ENCODE measurements around the gene GTF2H4. TPM values are rescaled to one million over a fixed set of nuclear protein-coding genes. Genes with fewer than 3 reads are reported as not detected.

GTF2H4 gene
- total RNA-seq, 4 donors from 2014 or later: 27.4 to 96.6 (median 65.2) TPM; not detected in 1

GRCh38 chr6:30942338-30943060, 34.5 kb downstream of the GTF2H4 start:
- Histone ChIP-seq H3K4me1 (no peaks in the 10 kb centered on the region), H3K36me3 (no peaks in the 10 kb centered on the region), H3K27ac (no peak overlapping the region), H3K27me3 (no peaks in the 10 kb centered on the region), H3K4me3 (no peak overlapping the region), H3K9me3 (no peaks in the 10 kb centered on the region)
- intact Hi-C loops (cut with DNase I; ENCODE audit: low total_unique reads): no loop called here
- peak; percentile 48 to 63 for DNase-seq
- TF ChIP-seq, protein P1, sequence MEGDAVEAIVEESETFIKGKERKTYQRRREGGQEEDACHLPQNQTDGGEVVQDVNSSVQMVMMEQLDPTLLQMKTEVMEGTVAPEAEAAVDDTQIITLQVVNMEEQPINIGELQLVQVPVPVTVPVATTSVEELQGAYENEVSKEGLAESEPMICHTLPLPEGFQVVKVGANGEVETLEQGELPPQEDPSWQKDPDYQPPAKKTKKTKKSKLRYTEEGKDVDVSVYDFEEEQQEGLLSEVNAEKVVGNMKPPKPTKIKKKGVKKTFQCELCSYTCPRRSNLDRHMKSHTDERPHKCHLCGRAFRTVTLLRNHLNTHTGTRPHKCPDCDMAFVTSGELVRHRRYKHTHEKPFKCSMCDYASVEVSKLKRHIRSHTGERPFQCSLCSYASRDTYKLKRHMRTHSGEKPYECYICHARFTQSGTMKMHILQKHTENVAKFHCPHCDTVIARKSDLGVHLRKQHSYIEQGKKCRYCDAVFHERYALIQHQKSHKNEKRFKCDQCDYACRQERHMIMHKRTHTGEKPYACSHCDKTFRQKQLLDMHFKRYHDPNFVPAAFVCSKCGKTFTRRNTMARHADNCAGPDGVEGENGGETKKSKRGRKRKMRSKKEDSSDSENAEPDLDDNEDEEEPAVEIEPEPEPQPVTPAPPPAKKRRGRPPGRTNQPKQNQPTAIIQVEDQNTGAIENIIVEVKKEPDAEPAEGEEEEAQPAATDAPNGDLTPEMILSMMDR (IDR thresholded peaks at IDR 0.05): peak in 3 of 4 experiments; percentile 12 to 39 (median 23)
- no peak for TF ChIP-seq POLR2A (IDR thresholded peaks at IDR 0.05)

DNA sequence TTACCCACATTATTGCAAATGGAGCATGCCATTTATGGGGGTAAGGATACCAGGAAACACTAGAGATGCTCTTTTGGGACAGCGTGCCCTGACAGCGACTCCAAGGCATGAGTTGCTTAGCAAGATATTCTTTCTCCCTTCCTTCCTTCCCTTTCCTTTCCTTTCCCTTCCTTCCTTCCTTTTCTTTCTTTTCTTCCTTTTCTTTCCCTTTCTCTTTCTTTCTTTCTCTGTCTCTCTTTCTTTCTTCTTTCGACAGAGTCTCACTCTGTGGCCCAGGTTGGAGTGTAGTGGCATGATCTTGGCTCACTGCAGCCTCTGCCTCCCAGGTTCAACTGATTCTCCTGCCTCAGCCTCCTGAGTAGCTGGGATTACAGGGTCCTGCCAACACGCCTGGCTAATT, 36.0 kb downstream of the GTF2H4 start:
- no peak overlapping the region for H3K4me3 ChIP-seq
- intact Hi-C loops (cut with DNase I; ENCODE audit: low total_unique reads): no loop called here
- no peak for DNase-seq

GRCh38 chr6:30945281-30945680, 37.3 kb downstream of the GTF2H4 start:
- H3K4me1 ChIP-seq: no peaks in the 10 kb centered on the region
- DNase-seq: no peak
- H3K27ac ChIP-seq: no peak overlapping the region
- H3K27me3 ChIP-seq: no peaks in the 10 kb centered on the region
- no peaks in the 10 kb centered on the region for H3K36me3 ChIP-seq
- no peak overlapping the region for H3K4me3 ChIP-seq
- intact Hi-C loops (cut with DNase I; ENCODE audit: low total_unique reads): no loop called here
- TF ChIP-seq, protein P1 (IDR thresholded peaks at IDR 0.05): no peak
- TF ChIP-seq POLR2A (IDR thresholded peaks at IDR 0.05): no peak
- no peaks in the 10 kb centered on the region for H3K9me3 ChIP-seq

More for the DNA sequence above, 36.0 kb downstream of the GTF2H4 start:
- TF ChIP-seq, protein P1 (IDR thresholded peaks at IDR 0.05): no peak
- TF ChIP-seq POLR2A (IDR thresholded peaks at IDR 0.05): no peak
- H3K4me1 ChIP-seq: no peaks in the 10 kb centered on the region
- H3K36me3 ChIP-seq: no peaks in the 10 kb centered on the region
- H3K27me3 ChIP-seq: no peaks in the 10 kb centered on the region
- H3K27ac ChIP-seq: no peak overlapping the region
- no peaks in the 10 kb centered on the region for H3K9me3 ChIP-seq

- Histone ChIP-seq H3K9me3 (no peaks in the 10 kb centered on the region), H3K27me3 (no peaks in the 10 kb centered on the region), H3K27ac (no peak overlapping the region), H3K4me1 (no peaks in the 10 kb centered on the region), H3K4me3 (no peak overlapping the region), H3K36me3 (no peaks in the 10 kb centered on the region)
- intact Hi-C loops (cut with DNase I; ENCODE audit: low total_unique reads): no loop called here
- TF ChIP-seq, protein P1 (IDR thresholded peaks at IDR 0.05): no peak
- no peak for DNase-seq
Measured at GRCh38 chr6:30947231-30947630, 39.2 kb downstream of the GTF2H4 start.

DNA sequence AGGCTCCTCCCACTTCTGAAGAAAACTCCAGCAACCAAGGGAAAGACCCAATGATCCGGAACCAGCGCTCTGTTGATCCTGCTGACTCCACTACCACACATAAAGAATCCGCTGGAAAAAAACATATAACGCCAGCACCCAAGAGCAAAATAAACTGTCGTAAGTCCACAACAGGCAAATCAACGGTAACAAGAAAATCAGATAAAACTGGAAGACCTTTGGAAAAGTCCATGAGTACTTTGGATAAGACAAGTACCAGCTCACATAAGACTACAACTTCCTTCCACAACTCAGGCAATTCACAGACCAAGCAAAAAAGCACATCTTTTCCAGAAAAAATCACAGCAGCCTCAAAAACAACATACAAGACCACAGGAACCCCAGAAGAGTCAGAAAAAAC, 40.8 kb downstream of the GTF2H4 start:
- Histone ChIP-seq H3K27me3 (no peaks in the 10 kb centered on the region), H3K4me3 (no peak overlapping the region), H3K9me3 (no peaks in the 10 kb centered on the region), H3K27ac (no peak overlapping the region), H3K36me3 (no peaks in the 10 kb centered on the region), H3K4me1 (no peaks in the 10 kb centered on the region)
- no peak for DNase-seq
- intact Hi-C loops (cut with DNase I; ENCODE audit: low total_unique reads): no loop called here
- TF ChIP-seq, protein P1 (IDR thresholded peaks at IDR 0.05): no peak
- no peak for TF ChIP-seq POLR2A (IDR thresholded peaks at IDR 0.05)

Data from uterus (tissue), 4 donors.